ENCODE results near the gene HIGD2B.
"Not testable (repeated sequence)": the region's sequence is repeated elsewhere in the genome, so short reads cannot be mapped to it uniquely, and the experiment has no call there.

Gene HIGD2B

GRCh38 chr15:72682772-72683171, 3.2 kb downstream of the HIGD2B start:
- no peak overlapping the region for H3K27ac ChIP-seq
- TF ChIP-seq CTCF (IDR thresholded peaks at IDR 0.05; ENCODE audit: low read depth, low read length, missing control alignments): no peak
- peaks cover 9% of the 10 kb centered on the region for H3K27me3 ChIP-seq (replicated peaks)
- DNase-seq: no peak
- no peak overlapping the region for H3K4me3 ChIP-seq (ENCODE audit: low read depth, low read length)
- no peaks in the 10 kb centered on the region for H3K36me3 ChIP-seq (replicated peaks)
- in situ Hi-C loops (cut with HindIII; ENCODE audit: low pct_ligation_motif_present, low sequenced_read_pairs): no loop called here

- peaks cover 9% of the 10 kb centered on the region for H3K27me3 ChIP-seq (replicated peaks)
- H3K36me3 ChIP-seq (replicated peaks): no peaks in the 10 kb centered on the region
- DNase-seq: no peak
- no peak overlapping the region for H3K27ac ChIP-seq
- no peak for TF ChIP-seq CTCF (IDR thresholded peaks at IDR 0.05; ENCODE audit: low read depth, low read length, missing control alignments)
- in situ Hi-C loops (cut with HindIII; ENCODE audit: low pct_ligation_motif_present, low sequenced_read_pairs): no loop called here
- H3K4me3 ChIP-seq (ENCODE audit: low read depth, low read length): no peak overlapping the region
These were observed 5.1 kb downstream of the HIGD2B start for GRCh38 chr15:72680931-72681330.

- no peak overlapping the region for H3K4me3 ChIP-seq (ENCODE audit: low read depth, low read length)
- H3K27me3 ChIP-seq (replicated peaks): peaks cover 9% of the 10 kb centered on the region
- DNase-seq: no peak
- in situ Hi-C loops (cut with HindIII; ENCODE audit: low pct_ligation_motif_present, low sequenced_read_pairs): no loop called here
- no peak for TF ChIP-seq CTCF (IDR thresholded peaks at IDR 0.05; ENCODE audit: low read depth, low read length, missing control alignments)
- H3K36me3 ChIP-seq (replicated peaks): no peaks in the 10 kb centered on the region
- H3K27ac ChIP-seq: no peak overlapping the region
These were observed 9.1 kb downstream of the HIGD2B start for GRCh38 chr15:72676838-72677237.

- TF ChIP-seq CTCF (IDR thresholded peaks at IDR 0.05; ENCODE audit: low read depth, low read length, missing control alignments): no peak
- Histone ChIP-seq H3K27ac (no peak overlapping the region), H3K27me3 (replicated peaks) (no peaks in the 10 kb centered on the region), H3K36me3 (replicated peaks) (no peaks in the 10 kb centered on the region), H3K4me3 (ENCODE audit: low read depth, low read length) (no peak overlapping the region)
- DNase-seq: no peak
- in situ Hi-C loops (cut with HindIII; ENCODE audit: low pct_ligation_motif_present, low sequenced_read_pairs): no loop called here
These were observed 14.5 kb downstream of the HIGD2B start for GRCh38 chr15:72671525-72671924.

- H3K36me3 ChIP-seq (replicated peaks); H3K27ac ChIP-seq; in situ Hi-C loops (cut with HindIII; ENCODE audit: low pct_ligation_motif_present, low sequenced_read_pairs); H3K27me3 ChIP-seq (replicated peaks): not testable (repeated sequence)
- TF ChIP-seq CTCF (IDR thresholded peaks at IDR 0.05; ENCODE audit: low read depth, low read length, missing control alignments): peak; percentile 81
- DNase-seq: peak; percentile 68
- H3K4me3 ChIP-seq (ENCODE audit: low read depth, low read length): peak overlapping the region; percentile 40
These were observed 15.2 kb downstream of the HIGD2B start for GRCh38 chr15:72670656-72671352.

- H3K27me3 ChIP-seq (replicated peaks); H3K27ac ChIP-seq; in situ Hi-C loops (cut with HindIII; ENCODE audit: low pct_ligation_motif_present, low sequenced_read_pairs); DNase-seq; H3K4me3 ChIP-seq (ENCODE audit: low read depth, low read length); H3K36me3 ChIP-seq (replicated peaks): not testable (repeated sequence)
These were observed 16.2 kb downstream of the HIGD2B start for GRCh38 chr15:72669803-72670202.

GRCh38 chr15:72665706-72666105, 20.3 kb downstream of the HIGD2B start:
- H3K4me3 ChIP-seq (ENCODE audit: low read depth, low read length); in situ Hi-C loops (cut with HindIII; ENCODE audit: low pct_ligation_motif_present, low sequenced_read_pairs); H3K27me3 ChIP-seq (replicated peaks); H3K36me3 ChIP-seq (replicated peaks); DNase-seq; H3K27ac ChIP-seq: not testable (repeated sequence)

- H3K27me3 ChIP-seq (replicated peaks); in situ Hi-C loops (cut with HindIII; ENCODE audit: low pct_ligation_motif_present, low sequenced_read_pairs); DNase-seq; H3K27ac ChIP-seq; H3K36me3 ChIP-seq (replicated peaks); H3K4me3 ChIP-seq (ENCODE audit: low read depth, low read length): not testable (repeated sequence)
These were observed 22.1 kb downstream of the HIGD2B start for GRCh38 chr15:72663931-72664330.

GRCh38 chr15:72661081-72661480, 24.9 kb downstream of the HIGD2B start:
- H3K4me3 ChIP-seq (ENCODE audit: low read depth, low read length); H3K27me3 ChIP-seq (replicated peaks); DNase-seq; H3K36me3 ChIP-seq (replicated peaks); in situ Hi-C loops (cut with HindIII; ENCODE audit: low pct_ligation_motif_present, low sequenced_read_pairs); H3K27ac ChIP-seq: not testable (repeated sequence)

- in situ Hi-C loops (cut with HindIII; ENCODE audit: low pct_ligation_motif_present, low sequenced_read_pairs): not testable (repeated sequence)
These were observed 30.0 kb downstream of the HIGD2B start for GRCh38 chr15:72656014-72656413.

More at GRCh38 chr15:72656014-72656413, 30.0 kb downstream of the HIGD2B start:
- not testable (repeated sequence) for H3K27me3 ChIP-seq (replicated peaks); DNase-seq; H3K36me3 ChIP-seq (replicated peaks); H3K27ac ChIP-seq; H3K4me3 ChIP-seq (ENCODE audit: low read depth, low read length)
